Astrocyte of the spinal cord (primary cell): ENCODE measurements around the gene CAPN12.

Experiments
- DNase-seq: peaks from one replicate; pipeline ENCODE4 v3.0.0; 2011; ENCODE audit warnings: low read depth, low spot score
- H3K4me3 ChIP-seq: 2 replicates; pipeline ENCODE4 v1.5.1; 2011; ENCODE audit warnings: low read depth, mild to moderate bottlenecking, low read length, moderate library complexity
- in situ Hi-C: cut with HindIII; loops from 2 replicates; pipeline ENCODE4 v1.10.0; 2017; ENCODE audit warnings: low sequenced_read_pairs
- TF ChIP-seq, protein P1 (sequence below): IDR thresholded peaks from 2 replicates; pipeline ENCODE4 v1.5.1; 2012; ENCODE audit warnings: low read depth, mild to moderate bottlenecking, low read length, inconsistent platforms

CAPN12 gene

DNA sequence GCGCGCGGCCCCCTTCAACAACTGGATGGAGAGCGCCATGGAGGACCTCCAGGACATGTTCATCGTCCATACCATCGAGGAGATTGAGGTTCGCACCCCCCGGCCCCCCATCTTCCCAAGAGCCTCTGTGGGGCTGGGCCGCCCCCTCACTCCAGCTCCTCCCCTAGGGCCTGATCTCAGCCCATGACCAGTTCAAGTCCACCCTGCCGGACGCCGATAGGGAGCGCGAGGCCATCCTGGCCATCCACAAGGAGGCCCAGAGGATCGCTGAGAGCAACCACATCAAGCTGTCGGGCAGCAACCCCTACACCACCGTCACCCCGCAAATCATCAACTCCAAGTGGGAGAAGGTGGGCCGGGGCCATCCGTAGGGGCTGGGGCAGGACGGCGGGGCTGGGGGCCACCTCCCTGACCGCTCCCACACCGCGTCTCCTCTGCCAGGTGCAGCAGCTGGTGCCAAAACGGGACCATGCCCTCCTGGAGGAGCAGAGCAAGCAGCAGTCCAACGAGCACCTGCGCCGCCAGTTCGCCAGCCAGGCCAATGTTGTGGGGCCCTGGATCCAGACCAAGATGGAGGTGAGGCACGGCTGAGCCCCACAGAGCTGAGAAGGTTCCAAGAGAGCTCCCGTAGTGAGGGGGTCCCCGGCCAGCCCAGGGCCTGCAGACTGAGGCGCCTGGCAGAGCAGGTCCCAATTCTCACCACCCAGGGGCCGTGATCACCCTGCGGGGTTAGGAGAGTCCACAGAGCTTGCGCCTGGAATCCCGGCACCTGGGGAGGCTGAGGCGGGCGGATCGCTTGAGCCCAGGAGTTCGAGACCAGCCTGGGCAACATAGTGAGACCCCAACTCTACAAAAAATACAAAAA is 20.1 kb downstream of the CAPN12 start:
- no peak for DNase-seq
- in situ Hi-C loops: no loop called here
- TF ChIP-seq, protein P1, sequence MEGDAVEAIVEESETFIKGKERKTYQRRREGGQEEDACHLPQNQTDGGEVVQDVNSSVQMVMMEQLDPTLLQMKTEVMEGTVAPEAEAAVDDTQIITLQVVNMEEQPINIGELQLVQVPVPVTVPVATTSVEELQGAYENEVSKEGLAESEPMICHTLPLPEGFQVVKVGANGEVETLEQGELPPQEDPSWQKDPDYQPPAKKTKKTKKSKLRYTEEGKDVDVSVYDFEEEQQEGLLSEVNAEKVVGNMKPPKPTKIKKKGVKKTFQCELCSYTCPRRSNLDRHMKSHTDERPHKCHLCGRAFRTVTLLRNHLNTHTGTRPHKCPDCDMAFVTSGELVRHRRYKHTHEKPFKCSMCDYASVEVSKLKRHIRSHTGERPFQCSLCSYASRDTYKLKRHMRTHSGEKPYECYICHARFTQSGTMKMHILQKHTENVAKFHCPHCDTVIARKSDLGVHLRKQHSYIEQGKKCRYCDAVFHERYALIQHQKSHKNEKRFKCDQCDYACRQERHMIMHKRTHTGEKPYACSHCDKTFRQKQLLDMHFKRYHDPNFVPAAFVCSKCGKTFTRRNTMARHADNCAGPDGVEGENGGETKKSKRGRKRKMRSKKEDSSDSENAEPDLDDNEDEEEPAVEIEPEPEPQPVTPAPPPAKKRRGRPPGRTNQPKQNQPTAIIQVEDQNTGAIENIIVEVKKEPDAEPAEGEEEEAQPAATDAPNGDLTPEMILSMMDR: no peak
- H3K4me3 ChIP-seq: no peak overlapping the region

DNA sequence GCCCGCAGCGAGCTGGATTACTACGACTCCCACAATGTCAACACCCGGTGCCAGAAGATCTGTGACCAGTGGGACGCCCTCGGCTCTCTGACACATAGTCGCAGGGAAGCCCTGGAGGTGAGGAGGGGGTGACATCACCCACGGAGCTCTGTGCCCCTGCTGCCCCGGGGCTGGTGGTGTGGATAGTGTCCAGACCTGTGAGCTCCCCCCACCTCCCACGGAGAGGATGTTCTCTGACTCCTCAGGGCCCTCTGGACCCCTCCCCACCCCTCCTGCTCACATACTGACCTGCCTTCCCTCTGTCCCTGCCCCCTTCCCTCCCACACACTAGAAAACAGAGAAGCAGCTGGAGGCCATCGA is 20.7 kb downstream of the CAPN12 start:
- in situ Hi-C loops: no loop called here
- no peak overlapping the region for H3K4me3 ChIP-seq
- TF ChIP-seq, protein P1: no peak
- DNase-seq: no peak

DNA sequence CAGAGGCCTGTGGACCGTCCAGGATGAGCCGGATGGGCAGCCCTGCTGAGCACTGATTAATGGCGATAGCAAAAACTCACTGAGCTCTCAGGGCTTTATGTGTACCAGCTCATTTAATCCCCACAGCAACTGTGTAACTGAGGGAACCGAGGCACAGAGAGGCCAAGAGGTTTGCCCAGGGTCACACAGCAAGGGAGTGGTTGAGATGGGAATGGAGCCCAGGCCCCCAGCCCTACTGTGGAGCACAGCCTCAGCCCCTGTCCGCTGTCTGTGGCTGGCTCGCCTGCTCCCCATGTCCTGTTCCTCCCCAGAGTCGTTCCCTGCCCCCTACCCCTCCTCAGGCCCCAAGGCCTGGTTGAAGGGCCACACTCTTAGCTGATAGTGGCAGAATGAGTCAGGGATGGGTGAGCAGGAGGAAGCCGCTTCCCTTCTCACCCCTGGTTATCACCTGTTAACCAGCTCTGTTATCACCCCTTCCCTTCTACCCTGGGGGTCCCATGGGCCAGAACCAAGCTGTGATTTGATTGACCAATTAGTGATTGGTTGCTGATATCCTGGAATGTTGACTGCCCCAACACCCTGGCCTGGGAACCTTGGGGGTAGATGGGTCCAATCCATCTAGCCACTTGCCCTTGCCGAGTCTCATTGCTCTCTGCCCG is 21.2 kb downstream of the CAPN12 start:
- H3K4me3 ChIP-seq: no peak overlapping the region
- in situ Hi-C loops: no loop called here
- TF ChIP-seq, protein P1: no peak
- DNase-seq: no peak

DNA sequence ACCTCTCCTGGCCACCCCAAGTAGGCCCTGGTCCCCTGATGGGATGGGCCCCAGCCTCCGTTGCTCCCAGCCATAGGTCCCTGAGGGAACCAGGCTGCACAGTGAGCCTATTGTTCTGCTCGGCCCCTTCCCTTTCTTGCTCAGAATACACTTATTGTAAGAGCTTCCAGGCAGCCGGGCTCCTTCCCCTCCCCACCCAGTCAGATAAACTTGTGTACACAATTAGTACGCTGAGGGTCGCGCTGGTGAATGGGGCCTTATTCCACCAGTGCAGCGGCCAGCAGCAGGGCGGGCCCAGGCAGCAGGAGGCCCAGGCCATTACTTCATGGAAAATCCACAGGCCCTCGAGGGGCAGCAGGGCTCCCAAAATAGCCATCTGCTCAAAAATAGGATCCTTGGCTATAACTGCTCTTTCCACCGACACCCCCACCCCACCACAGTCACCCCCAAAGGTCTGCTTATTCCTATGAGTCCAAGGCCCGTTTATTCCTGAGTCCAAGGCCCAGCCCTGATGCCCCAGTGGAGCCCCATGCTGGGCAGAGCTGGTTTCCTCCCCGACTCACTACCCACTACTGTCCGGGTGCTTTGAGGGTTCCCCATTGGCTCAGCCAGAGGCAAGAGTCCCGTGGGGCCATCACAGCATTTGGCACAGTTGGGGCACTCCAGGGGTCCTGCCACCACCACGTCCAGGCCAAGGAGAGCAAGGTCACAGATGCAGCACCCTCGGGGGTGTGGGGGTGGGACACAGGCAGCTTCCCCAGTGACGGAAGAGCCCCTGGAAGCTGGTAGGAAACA is 22.1 kb downstream of the CAPN12 start:
- DNase-seq: no peak
- TF ChIP-seq, protein P1: no peak
- in situ Hi-C loops: no loop called here
- H3K4me3 ChIP-seq: no peak overlapping the region

DNA sequence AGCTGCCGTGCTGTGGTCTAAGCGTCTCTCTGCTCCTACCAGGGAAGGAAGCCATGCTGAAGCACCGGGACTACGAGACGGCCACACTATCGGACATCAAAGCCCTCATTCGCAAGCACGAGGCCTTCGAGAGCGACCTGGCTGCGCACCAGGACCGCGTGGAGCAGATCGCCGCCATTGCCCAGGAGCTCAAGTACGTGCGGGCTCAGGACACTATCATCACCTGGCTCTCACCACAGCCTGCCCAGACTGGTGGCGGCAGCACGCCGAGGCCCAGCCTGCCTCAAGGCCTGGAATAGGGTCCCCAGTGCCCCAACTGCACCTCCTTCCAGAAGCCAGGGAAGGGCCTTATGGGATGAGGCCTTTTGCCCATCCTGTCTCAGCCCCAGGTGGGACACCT is 22.8 kb downstream of the CAPN12 start:
- DNase-seq: no peak
- no peak overlapping the region for H3K4me3 ChIP-seq
- in situ Hi-C loops: no loop called here
- TF ChIP-seq, protein P1: no peak

DNA sequence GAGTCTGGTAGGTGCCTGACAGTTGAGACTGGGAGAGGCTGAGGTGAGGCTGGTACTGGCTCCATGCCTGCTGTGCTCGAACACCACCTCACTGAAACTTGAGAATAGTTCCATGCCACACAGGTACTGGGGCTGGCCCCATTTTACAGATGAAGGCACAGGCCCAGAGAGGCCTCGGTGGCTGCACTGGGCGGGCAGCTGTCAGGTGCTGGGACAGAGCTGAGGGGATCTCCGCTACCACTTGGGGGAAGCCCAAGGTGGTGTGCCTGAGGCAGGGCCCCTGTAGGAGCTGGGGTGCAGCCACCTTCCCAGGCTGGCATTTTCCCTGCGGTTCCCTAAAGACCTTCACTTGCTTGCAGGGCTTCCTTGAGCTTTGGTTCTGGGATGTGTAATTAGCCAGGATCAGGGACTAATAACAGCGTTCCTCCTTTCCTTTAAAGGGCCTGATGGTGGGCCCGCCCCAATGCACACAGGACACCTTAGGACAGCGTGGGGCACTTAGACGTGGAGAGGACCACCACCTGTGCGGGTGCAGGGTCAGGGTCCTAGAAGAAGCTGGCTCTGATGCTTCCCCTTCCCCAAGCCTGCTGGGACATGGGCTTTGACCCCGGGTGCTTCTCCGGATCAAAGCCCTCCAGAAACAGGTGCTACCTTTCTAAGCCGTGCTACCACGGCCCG is 23.6 kb downstream of the CAPN12 start:
- TF ChIP-seq, protein P1: no peak
- no peak for DNase-seq
- H3K4me3 ChIP-seq: no peak overlapping the region
- in situ Hi-C loops: no loop called here
